WTC11 (cell line): Measurements from ENCODE around the gene MTURN.

Experiments used
- FOXK1 ChIP-seq: sonication (generic); formaldehyde crosslinking; IDR thresholded peaks from 2 replicates; pipeline ENCODE4 v1.8.0; 2022; ENCODE audit warnings: mild to moderate bottlenecking, moderate library complexity, missing genetic modification reagents
- IRF2 ChIP-seq: sonication (generic); formaldehyde crosslinking; IDR thresholded peaks from 2 replicates; pipeline ENCODE4 v1.8.0; 2022; ENCODE audit warnings: low read depth, missing genetic modification reagents, borderline replicate concordance
- SP1 ChIP-seq: sonication (generic); formaldehyde crosslinking; conservative IDR thresholded peaks from 2 replicates; pipeline ENCODE4 v1.8.1; 2022; ENCODE audit warnings: missing genetic modification reagents
- ZNF121 ChIP-seq: sonication (generic); formaldehyde crosslinking; IDR thresholded peaks from 2 replicates; pipeline ENCODE4 v1.8.0; 2023; ENCODE audit warnings: missing genetic modification reagents
- TF ChIP-seq, protein P1 (sequence below): sonication (generic); formaldehyde crosslinking; IDR thresholded peaks from 2 replicates; pipeline ENCODE4 v1.8.1; 2022; ENCODE audit warnings: low read depth, mild to moderate bottlenecking, moderate library complexity, missing genetic modification reagents, borderline replicate concordance
- TF ChIP-seq, protein P2 (sequence below): fragments of 200-600 bp; IDR thresholded peaks from 2 replicates; pipeline ENCODE4 v1.8.0; 2022; ENCODE audit warnings: antibody characterized with exemption
- TF ChIP-seq, protein P3 (sequence below): sonication (generic); formaldehyde crosslinking; IDR thresholded peaks from 2 replicates; pipeline ENCODE4 v1.8.1; 2022; ENCODE audit warnings: low read depth, missing genetic modification reagents, borderline replicate concordance

DNA sequence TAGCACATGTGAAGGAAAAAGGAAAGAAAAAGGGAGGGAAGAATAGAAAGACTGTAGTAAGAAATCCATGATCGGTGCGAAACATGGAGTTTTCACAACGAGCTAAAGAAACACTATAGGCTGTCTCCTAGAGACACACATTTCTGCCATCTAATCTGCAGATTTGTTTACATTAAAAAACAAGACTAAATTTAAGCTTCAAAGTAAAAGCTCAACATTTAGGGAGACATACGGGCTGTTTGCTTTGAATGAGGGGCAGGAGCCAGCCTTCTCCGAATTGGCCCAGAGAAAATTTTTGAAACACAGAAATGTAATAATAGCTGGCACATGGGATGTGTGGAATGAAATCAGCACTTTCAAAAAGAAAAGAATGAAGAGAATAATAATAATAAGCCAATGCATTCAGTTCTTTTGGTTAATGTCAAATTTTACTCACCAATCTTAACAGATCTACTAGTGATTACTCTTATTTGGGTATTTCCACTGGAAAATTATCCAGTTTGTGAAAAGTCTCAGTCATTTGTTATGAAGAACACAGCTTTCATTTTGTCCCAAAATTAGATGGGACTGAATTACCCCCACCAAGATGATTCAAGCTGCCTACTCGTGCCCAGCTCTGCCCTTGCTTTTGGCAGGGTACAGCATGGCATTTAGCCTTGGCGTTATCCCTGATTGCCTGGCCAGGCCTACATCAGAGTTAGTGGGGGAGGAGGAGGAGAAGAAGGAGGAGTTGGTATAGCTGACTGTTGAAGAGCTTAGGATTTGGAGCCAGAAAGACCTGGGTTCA is 47.1 kb downstream of the MTURN start:
- TF ChIP-seq, protein P1, sequence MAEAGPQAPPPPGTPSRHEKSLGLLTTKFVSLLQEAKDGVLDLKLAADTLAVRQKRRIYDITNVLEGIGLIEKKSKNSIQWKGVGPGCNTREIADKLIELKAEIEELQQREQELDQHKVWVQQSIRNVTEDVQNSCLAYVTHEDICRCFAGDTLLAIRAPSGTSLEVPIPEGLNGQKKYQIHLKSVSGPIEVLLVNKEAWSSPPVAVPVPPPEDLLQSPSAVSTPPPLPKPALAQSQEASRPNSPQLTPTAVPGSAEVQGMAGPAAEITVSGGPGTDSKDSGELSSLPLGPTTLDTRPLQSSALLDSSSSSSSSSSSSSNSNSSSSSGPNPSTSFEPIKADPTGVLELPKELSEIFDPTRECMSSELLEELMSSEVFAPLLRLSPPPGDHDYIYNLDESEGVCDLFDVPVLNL (CRISPR knock-in tag): no peak
- TF ChIP-seq, protein P2, sequence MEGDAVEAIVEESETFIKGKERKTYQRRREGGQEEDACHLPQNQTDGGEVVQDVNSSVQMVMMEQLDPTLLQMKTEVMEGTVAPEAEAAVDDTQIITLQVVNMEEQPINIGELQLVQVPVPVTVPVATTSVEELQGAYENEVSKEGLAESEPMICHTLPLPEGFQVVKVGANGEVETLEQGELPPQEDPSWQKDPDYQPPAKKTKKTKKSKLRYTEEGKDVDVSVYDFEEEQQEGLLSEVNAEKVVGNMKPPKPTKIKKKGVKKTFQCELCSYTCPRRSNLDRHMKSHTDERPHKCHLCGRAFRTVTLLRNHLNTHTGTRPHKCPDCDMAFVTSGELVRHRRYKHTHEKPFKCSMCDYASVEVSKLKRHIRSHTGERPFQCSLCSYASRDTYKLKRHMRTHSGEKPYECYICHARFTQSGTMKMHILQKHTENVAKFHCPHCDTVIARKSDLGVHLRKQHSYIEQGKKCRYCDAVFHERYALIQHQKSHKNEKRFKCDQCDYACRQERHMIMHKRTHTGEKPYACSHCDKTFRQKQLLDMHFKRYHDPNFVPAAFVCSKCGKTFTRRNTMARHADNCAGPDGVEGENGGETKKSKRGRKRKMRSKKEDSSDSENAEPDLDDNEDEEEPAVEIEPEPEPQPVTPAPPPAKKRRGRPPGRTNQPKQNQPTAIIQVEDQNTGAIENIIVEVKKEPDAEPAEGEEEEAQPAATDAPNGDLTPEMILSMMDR: no peak
- TF ChIP-seq IRF2 (CRISPR knock-in tag) (no peak), SP1 (CRISPR knock-in tag) (no peak), FOXK1 (CRISPR knock-in tag) (no peak), ZNF121 (CRISPR knock-in tag) (no peak)
- TF ChIP-seq, protein P3, sequence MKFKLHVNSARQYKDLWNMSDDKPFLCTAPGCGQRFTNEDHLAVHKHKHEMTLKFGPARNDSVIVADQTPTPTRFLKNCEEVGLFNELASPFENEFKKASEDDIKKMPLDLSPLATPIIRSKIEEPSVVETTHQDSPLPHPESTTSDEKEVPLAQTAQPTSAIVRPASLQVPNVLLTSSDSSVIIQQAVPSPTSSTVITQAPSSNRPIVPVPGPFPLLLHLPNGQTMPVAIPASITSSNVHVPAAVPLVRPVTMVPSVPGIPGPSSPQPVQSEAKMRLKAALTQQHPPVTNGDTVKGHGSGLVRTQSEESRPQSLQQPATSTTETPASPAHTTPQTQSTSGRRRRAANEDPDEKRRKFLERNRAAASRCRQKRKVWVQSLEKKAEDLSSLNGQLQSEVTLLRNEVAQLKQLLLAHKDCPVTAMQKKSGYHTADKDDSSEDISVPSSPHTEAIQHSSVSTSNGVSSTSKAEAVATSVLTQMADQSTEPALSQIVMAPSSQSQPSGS (CRISPR knock-in tag): no peak
